Measurements from ENCODE around the gene RNF207.
"Not testable (repeated sequence)": the region's sequence is repeated elsewhere in the genome, so short reads cannot be mapped to it uniquely, and the experiment has no call there.

Gene RNF207

GRCh38 chr1:6219641-6220040 lies 13.7 kb downstream of the RNF207 start:
- DNase-seq; in situ Hi-C loops (cut with HindIII; ENCODE audit: low pct_ligation_motif_present, low pct_unique_long_range_greater_than_20kb, low sequenced_read_pairs): not testable (repeated sequence)

GRCh38 chr1:6220236-6220635 lies 14.3 kb downstream of the RNF207 start:
- no peak for DNase-seq
- in situ Hi-C loops (cut with HindIII; ENCODE audit: low pct_ligation_motif_present, low pct_unique_long_range_greater_than_20kb, low sequenced_read_pairs) = no loop called here

- in situ Hi-C loops (cut with HindIII; ENCODE audit: low pct_ligation_motif_present, low pct_unique_long_range_greater_than_20kb, low sequenced_read_pairs) = no loop called here
- no peak for DNase-seq
Measured at GRCh38 chr1:6221210-6221784, 15.4 kb downstream of the RNF207 start.

GRCh38 chr1:6222636-6223035 lies 16.7 kb downstream of the RNF207 start:
- no peak for DNase-seq
- in situ Hi-C loops (cut with HindIII; ENCODE audit: low pct_ligation_motif_present, low pct_unique_long_range_greater_than_20kb, low sequenced_read_pairs) = no loop called here

GRCh38 chr1:6223617-6224016 lies 17.7 kb downstream of the RNF207 start:
- DNase-seq = no peak
- in situ Hi-C loops (cut with HindIII; ENCODE audit: low pct_ligation_motif_present, low pct_unique_long_range_greater_than_20kb, low sequenced_read_pairs) = no loop called here

- peak; percentile 24 for DNase-seq
Measured at GRCh38 chr1:6224718-6225117, 18.8 kb downstream of the RNF207 start.

GRCh38 chr1:6225651-6226050 lies 19.7 kb downstream of the RNF207 start:
- no peak for DNase-seq
- in situ Hi-C loops (cut with HindIII; ENCODE audit: low pct_ligation_motif_present, low pct_unique_long_range_greater_than_20kb, low sequenced_read_pairs) = no loop called here

More at GRCh38 chr1:6224718-6225117, 18.8 kb downstream of the RNF207 start:
- in situ Hi-C loops (cut with HindIII; ENCODE audit: low pct_ligation_motif_present, low pct_unique_long_range_greater_than_20kb, low sequenced_read_pairs) = no loop called here

- no peak for DNase-seq
- in situ Hi-C loops (cut with HindIII; ENCODE audit: low pct_ligation_motif_present, low pct_unique_long_range_greater_than_20kb, low sequenced_read_pairs) = no loop called here
Measured at GRCh38 chr1:6233376-6233775, 27.5 kb downstream of the RNF207 start.

GRCh38 chr1:6234502-6235295 lies 28.8 kb downstream of the RNF207 start:
- in situ Hi-C loops (cut with HindIII; ENCODE audit: low pct_ligation_motif_present, low pct_unique_long_range_greater_than_20kb, low sequenced_read_pairs) = no loop called here

GRCh38 chr1:6235296-6235677 lies 29.4 kb downstream of the RNF207 start:
- in situ Hi-C loops (cut with HindIII; ENCODE audit: low pct_ligation_motif_present, low pct_unique_long_range_greater_than_20kb, low sequenced_read_pairs) = no loop called here
- no peak for DNase-seq

More at GRCh38 chr1:6234502-6235295, 28.8 kb downstream of the RNF207 start:
- no peak for DNase-seq

- DNase-seq = no peak
- in situ Hi-C loops (cut with HindIII; ENCODE audit: low pct_ligation_motif_present, low pct_unique_long_range_greater_than_20kb, low sequenced_read_pairs) = no loop called here
Measured at GRCh38 chr1:6237093-6237492, 31.2 kb downstream of the RNF207 start.

GRCh38 chr1:6239213-6239752 lies 33.4 kb downstream of the RNF207 start:
- in situ Hi-C loops (cut with HindIII; ENCODE audit: low pct_ligation_motif_present, low pct_unique_long_range_greater_than_20kb, low sequenced_read_pairs) = no loop called here
- DNase-seq = no peak

GRCh38 chr1:6239950-6240768 lies 34.2 kb downstream of the RNF207 start:
- in situ Hi-C loops (cut with HindIII; ENCODE audit: low pct_ligation_motif_present, low pct_unique_long_range_greater_than_20kb, low sequenced_read_pairs) = no loop called here
- DNase-seq = no peak

GRCh38 chr1:6241107-6241886 lies 35.4 kb downstream of the RNF207 start:
- DNase-seq = no peak
- in situ Hi-C loops (cut with HindIII; ENCODE audit: low pct_ligation_motif_present, low pct_unique_long_range_greater_than_20kb, low sequenced_read_pairs) = no loop called here

GRCh38 chr1:6241887-6242740 lies 36.2 kb downstream of the RNF207 start:
- no peak for DNase-seq

GRCh38 chr1:6243053-6243834 lies 37.3 kb downstream of the RNF207 start:
- in situ Hi-C loops (cut with HindIII; ENCODE audit: low pct_ligation_motif_present, low pct_unique_long_range_greater_than_20kb, low sequenced_read_pairs) = no loop called here
- no peak for DNase-seq

More at GRCh38 chr1:6241887-6242740, 36.2 kb downstream of the RNF207 start:
- in situ Hi-C loops (cut with HindIII; ENCODE audit: low pct_ligation_motif_present, low pct_unique_long_range_greater_than_20kb, low sequenced_read_pairs) = no loop called here

- DNase-seq = no peak
- in situ Hi-C loops (cut with HindIII; ENCODE audit: low pct_ligation_motif_present, low pct_unique_long_range_greater_than_20kb, low sequenced_read_pairs) = no loop called here
Measured at GRCh38 chr1:6243993-6244392, 38.1 kb downstream of the RNF207 start, which contains the start of gene HES3. HES3 (plus strand) TSS chr1:6244179; CDS start chr1:6244366, 187 bp downstream.

All from ACHN (cell line).